PFSK-1 (cell line): Measurements from ENCODE around the gene AKAP9.

Source experiments
- POLR2AphosphoS5 ChIP-seq: IDR thresholded peaks from 2 replicates; pipeline ENCODE4 v1.6.1; 2012; ENCODE audit warnings: low read depth, mild to moderate bottlenecking, control low read depth, low read length, moderate library complexity
- REST ChIP-seq, 2 experiments: IDR thresholded peaks; 2 replicates each; pipeline versions ENCODE4 v1.6.1 to v1.8.0; 2011 to 2012; ENCODE audit warnings: low read depth in 2 of 2, low read length in 2 of 2, control low read depth in 1 of 2, inconsistent platforms in 1 of 2, mild to moderate bottlenecking in 1 of 2, moderate library complexity in 1 of 2; ENCODE audit not compliant: insufficient read depth in 1 of 2
- SIN3A ChIP-seq: IDR thresholded peaks from 2 replicates; pipeline ENCODE4 v1.6.1; 2012; ENCODE audit warnings: mild to moderate bottlenecking, low read length, moderate library complexity, borderline replicate concordance; ENCODE audit not compliant: insufficient read depth
- TAF1 ChIP-seq: IDR thresholded peaks from 2 replicates; pipeline ENCODE4 v1.6.1; 2012; ENCODE audit warnings: low read length, control low read depth, borderline replicate concordance; ENCODE audit not compliant: insufficient read depth

- TF ChIP-seq TAF1: no peak
- no peak for TF ChIP-seq POLR2AphosphoS5
- TF ChIP-seq REST (IDR thresholded peaks at IDR 0.05; ENCODE audit: insufficient read depth in 1 of 2, low read depth in 2 of 2, low read length in 2 of 2): no peak
- no peak for TF ChIP-seq SIN3A
These were observed 38.9 kb downstream of the AKAP9 start for GRCh38 chr7:91979590-91979989.
